Measurements from ENCODE around the gene TMEM151B.
"Not testable (repeated sequence)": the region's sequence is repeated elsewhere in the genome, so short reads cannot be mapped to it uniquely, and the experiment has no call there.

Gene TMEM151B

GRCh38 chr6:44269921-44270525 is at the start of gene TMEM151B:
TSS of gene TMEM151B (plus strand) at chr6:44270450. CDS start at chr6:44270743, 293 bp downstream.
- DNase-seq (ENCODE audit: low read depth in 4 of 4, low spot score in 1 of 4): no peak

- no peak for DNase-seq (ENCODE audit: low read depth in 4 of 4, low spot score in 1 of 4)
Measured at GRCh38 chr6:44220913-44221290, 49.3 kb upstream of the TMEM151B start.

GRCh38 chr6:44221291-44221960 is 48.8 kb upstream of the TMEM151B start:
- peak in 2 of 4 experiments; percentile 39 to 64 for DNase-seq (ENCODE audit: low read depth in 4 of 4, low spot score in 1 of 4)

- DNase-seq (ENCODE audit: low read depth in 4 of 4, low spot score in 1 of 4): no peak
Measured at GRCh38 chr6:44221961-44222335, 48.3 kb upstream of the TMEM151B start.

GRCh38 chr6:44222486-44223318 is 47.5 kb upstream of the TMEM151B start:
- no peak for DNase-seq (ENCODE audit: low read depth in 4 of 4, low spot score in 1 of 4)

- peak; percentile 64 to 85 (median 82) for DNase-seq (ENCODE audit: low read depth in 4 of 4, low spot score in 1 of 4)
Measured at GRCh38 chr6:44223319-44224028, 46.8 kb upstream of the TMEM151B start, which contains the start of gene SLC29A1. TSS of gene SLC29A1 (plus strand) at chr6:44223595. CDS start at chr6:44227314, 3,719 bp downstream.

- DNase-seq (ENCODE audit: low read depth in 4 of 4, low spot score in 1 of 4): no peak
Measured at GRCh38 chr6:44224029-44224964, 46.0 kb upstream of the TMEM151B start.

GRCh38 chr6:44224965-44225305 is 45.3 kb upstream of the TMEM151B start:
- DNase-seq (ENCODE audit: low read depth in 4 of 4, low spot score in 1 of 4): no peak

- DNase-seq (ENCODE audit: low read depth in 4 of 4, low spot score in 1 of 4): no peak
Measured at GRCh38 chr6:44225579-44226325, 44.5 kb upstream of the TMEM151B start.

GRCh38 chr6:44226368-44227147 is 43.7 kb upstream of the TMEM151B start:
- no peak for DNase-seq (ENCODE audit: low read depth in 4 of 4, low spot score in 1 of 4)

- DNase-seq (ENCODE audit: low read depth in 4 of 4, low spot score in 1 of 4): no peak
Measured at GRCh38 chr6:44227148-44227793, 43.0 kb upstream of the TMEM151B start.

- no peak for DNase-seq (ENCODE audit: low read depth in 4 of 4, low spot score in 1 of 4)
Measured at GRCh38 chr6:44228031-44228430, 42.2 kb upstream of the TMEM151B start.

GRCh38 chr6:44228433-44228832 is 41.8 kb upstream of the TMEM151B start:
- no peak for DNase-seq (ENCODE audit: low read depth in 4 of 4, low spot score in 1 of 4)

GRCh38 chr6:44228836-44229235 is 41.4 kb upstream of the TMEM151B start:
- DNase-seq (ENCODE audit: low read depth in 4 of 4, low spot score in 1 of 4): no peak

- no peak for DNase-seq (ENCODE audit: low read depth in 4 of 4, low spot score in 1 of 4)
Measured at GRCh38 chr6:44229376-44230033, 40.7 kb upstream of the TMEM151B start.

GRCh38 chr6:44230034-44230675 is 40.1 kb upstream of the TMEM151B start:
- no peak for DNase-seq (ENCODE audit: low read depth in 4 of 4, low spot score in 1 of 4)

- DNase-seq (ENCODE audit: low read depth in 4 of 4, low spot score in 1 of 4): not testable (repeated sequence)
Measured at GRCh38 chr6:44231426-44231825, 38.8 kb upstream of the TMEM151B start.
